Smooth muscle cell (in vitro differentiated cells): Measurements from ENCODE around the gene FJX1. TPM values are rescaled to one million over a fixed set of nuclear protein-coding genes. Genes with fewer than 3 reads are reported as not detected.

Experiments
- DNase-seq: peaks from one replicate; lab custom pipeline; 2025; ENCODE audit not compliant: unreplicated experiment; lab: John Stamatoyannopoulos, UW
- H2AFZ ChIP-seq: fragments of 200-600 bp; sonication (generic); 2 replicates; pipeline ENCODE4 v1.6.0; 2016; ENCODE audit warnings: antibody characterized with exemption, low read depth, mild to moderate bottlenecking
- H3F3A ChIP-seq: fragments of 200-600 bp; sonication (generic); 2 replicates; pipeline ENCODE4 v1.6.0; 2017; ENCODE audit warnings: antibody characterized with exemption, low read depth
- H3K27ac ChIP-seq: fragments of 200-600 bp; sonication (generic); 2 replicates; pipeline ENCODE4 v1.5.1; 2016; ENCODE audit warnings: low read depth, mild to moderate bottlenecking
- H3K27me3 ChIP-seq: fragments of 200-600 bp; sonication (generic); 2 replicates; pipeline ENCODE4 v1.6.1; 2016; ENCODE audit warnings: low read depth, mild to moderate bottlenecking
- H3K36me3 ChIP-seq: fragments of 200-600 bp; sonication (generic); 2 replicates; pipeline ENCODE4 v1.5.1; 2016; ENCODE audit warnings: low read depth
- H3K4me1 ChIP-seq: fragments of 200-600 bp; sonication (generic); 2 replicates; pipeline ENCODE4 v1.5.1; 2016; ENCODE audit warnings: low read depth
- H3K4me2 ChIP-seq: fragments of 200-600 bp; sonication (generic); 2 replicates; pipeline ENCODE4 v1.6.0; 2016; ENCODE audit warnings: mild to moderate bottlenecking
- H3K4me3 ChIP-seq: fragments of 200-600 bp; sonication (generic); 2 replicates; pipeline ENCODE4 v1.5.1; 2016; ENCODE audit warnings: mild to moderate bottlenecking
- H3K79me2 ChIP-seq: fragments of 200-600 bp; sonication (generic); 2 replicates; pipeline ENCODE4 v1.6.0; 2016; ENCODE audit warnings: low read depth, mild to moderate bottlenecking
- H3K9ac ChIP-seq: fragments of 200-600 bp; sonication (generic); 2 replicates; pipeline ENCODE4 v1.6.0; 2016; ENCODE audit warnings: low read depth
- H3K9me3 ChIP-seq: fragments of 200-600 bp; sonication (generic); replicated peaks from 2 replicates; pipeline ENCODE4 v1.5.1; 2016; ENCODE audit warnings: low read depth
- H4K20me1 ChIP-seq: fragments of 200-600 bp; sonication (generic); 2 replicates; pipeline ENCODE4 v1.6.0; 2016; ENCODE audit warnings: low read depth
- WGBS: methylation state at CpG from one replicate; pipeline ENCODE4 v1.1.7; 2016; ENCODE audit warnings: low lambda C conversion rate; 5-methylcytosine and 5-hydroxymethylcytosine counted together
- polyA plus RNA-seq: library from polyadenylated mRNA; unstranded; fragments of >200 nt; fragmentation: Nextera tagmentation; extraction: Ambion mirVana; gene quantifications from 2 replicates; pipeline ENCODE4 v1.2.1, GENCODE V29; 2016
- total RNA-seq: library from RNA; depleted of rRNA; stranded (reverse); fragments of >200 nt; gene quantifications from 2 replicates; pipeline ENCODE4 v1.2.3, GENCODE V29; 2014
- TF ChIP-seq, protein P1 (sequence below): fragments of 200-600 bp; sonication (generic); IDR thresholded peaks from 2 replicates; pipeline ENCODE4 v1.5.1; 2017; ENCODE audit warnings: borderline replicate concordance, mild to moderate bottlenecking, antibody characterized with exemption; ENCODE audit not compliant: insufficient read depth, poor library complexity, severe bottlenecking

FJX1 gene
- total and polyA plus RNA-seq, 2 experiments from 2014 or later = 28.3 to 44.5 TPM

DNA sequence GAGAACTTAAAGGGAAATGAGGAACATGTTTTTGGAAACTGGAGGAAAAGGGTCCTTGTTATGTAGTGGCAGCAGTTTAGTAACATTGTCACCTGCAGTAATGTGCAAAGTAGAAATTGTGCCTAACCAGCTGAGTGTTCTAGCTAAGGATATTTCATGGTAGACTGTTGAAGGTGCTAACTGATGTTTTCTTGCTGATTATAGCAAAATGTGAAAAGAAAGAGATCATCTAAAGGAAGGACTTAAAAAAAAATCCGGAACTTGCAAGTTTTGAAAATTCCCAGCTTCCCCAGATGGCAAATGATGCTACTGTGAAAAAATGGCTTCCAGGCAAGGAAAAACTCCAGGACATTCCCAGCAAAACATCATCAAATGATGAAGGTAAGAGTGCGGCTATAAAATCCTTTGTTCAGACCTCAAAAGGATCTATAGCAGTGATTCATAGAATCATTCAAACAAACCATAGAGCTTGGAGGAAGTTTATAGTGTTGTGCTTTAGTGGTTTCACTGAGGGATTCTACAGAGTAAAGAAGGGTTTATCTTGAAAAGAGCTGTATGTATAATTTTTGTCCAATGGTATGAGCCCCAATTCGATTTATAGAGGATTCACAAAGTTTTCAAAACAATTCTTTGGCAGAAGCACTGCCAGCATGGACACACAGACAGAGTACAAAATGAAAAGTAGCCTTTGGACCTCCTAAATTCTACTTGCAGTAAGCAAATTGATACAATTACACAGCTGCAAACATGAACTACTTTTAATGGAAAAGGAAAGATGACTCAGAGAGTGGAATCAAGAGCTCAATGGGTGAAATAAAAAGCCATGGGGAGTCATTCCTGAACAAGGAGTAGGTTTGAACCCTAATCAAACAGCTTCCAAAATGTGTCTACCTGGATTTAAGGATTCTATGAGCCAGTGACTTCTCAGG, 40.0 kb downstream of the FJX1 start:
- TF ChIP-seq, protein P1, sequence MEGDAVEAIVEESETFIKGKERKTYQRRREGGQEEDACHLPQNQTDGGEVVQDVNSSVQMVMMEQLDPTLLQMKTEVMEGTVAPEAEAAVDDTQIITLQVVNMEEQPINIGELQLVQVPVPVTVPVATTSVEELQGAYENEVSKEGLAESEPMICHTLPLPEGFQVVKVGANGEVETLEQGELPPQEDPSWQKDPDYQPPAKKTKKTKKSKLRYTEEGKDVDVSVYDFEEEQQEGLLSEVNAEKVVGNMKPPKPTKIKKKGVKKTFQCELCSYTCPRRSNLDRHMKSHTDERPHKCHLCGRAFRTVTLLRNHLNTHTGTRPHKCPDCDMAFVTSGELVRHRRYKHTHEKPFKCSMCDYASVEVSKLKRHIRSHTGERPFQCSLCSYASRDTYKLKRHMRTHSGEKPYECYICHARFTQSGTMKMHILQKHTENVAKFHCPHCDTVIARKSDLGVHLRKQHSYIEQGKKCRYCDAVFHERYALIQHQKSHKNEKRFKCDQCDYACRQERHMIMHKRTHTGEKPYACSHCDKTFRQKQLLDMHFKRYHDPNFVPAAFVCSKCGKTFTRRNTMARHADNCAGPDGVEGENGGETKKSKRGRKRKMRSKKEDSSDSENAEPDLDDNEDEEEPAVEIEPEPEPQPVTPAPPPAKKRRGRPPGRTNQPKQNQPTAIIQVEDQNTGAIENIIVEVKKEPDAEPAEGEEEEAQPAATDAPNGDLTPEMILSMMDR = no peak
- Histone ChIP-seq H3K9me3 (no peaks in the 10 kb centered on the region), H3K27me3 (no peaks in the 10 kb centered on the region), H3K36me3 (no peaks in the 10 kb centered on the region), H3K9ac (no peak overlapping the region), H3F3A (no peaks in the 10 kb centered on the region), H4K20me1 (no peaks in the 10 kb centered on the region), H3K4me3 (no peak overlapping the region), H3K27ac (peak overlapping the region; percentile 63), H3K79me2 (peaks cover 4% of the 10 kb centered on the region), H2AFZ (no peak overlapping the region), H3K4me1 (peaks cover 24% of the 10 kb centered on the region), H3K4me2 (peak overlapping the region; percentile 14)
- no peak for DNase-seq
- WGBS = 46% methylated on average over 3 of the region's 3 CpGs

DNA sequence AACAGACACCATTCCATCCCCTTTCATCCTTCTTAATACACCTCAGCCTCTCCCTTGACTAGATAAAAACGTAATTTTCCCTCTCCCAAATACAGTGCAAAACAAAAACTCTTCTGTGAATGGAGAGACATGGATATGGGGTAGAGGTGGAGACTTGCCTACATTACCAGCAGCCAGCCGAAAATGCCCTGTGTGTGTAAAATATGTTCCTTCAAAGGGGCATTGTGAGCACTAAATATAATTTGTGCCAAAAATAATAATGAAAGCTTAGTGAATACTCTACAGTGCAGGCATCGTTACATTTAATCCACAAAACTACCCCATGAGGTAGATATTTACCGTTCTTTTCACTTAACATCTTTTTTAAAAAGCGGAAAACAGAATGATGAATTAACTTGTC, 43.3 kb downstream of the FJX1 start:
- DNase-seq = no peak
- Histone ChIP-seq H3K27me3 (no peaks in the 10 kb centered on the region), H3K4me1 (peaks cover 21% of the 10 kb centered on the region), H3K36me3 (peaks cover 6% of the 10 kb centered on the region), H3K79me2 (peaks cover 36% of the 10 kb centered on the region), H4K20me1 (no peaks in the 10 kb centered on the region), H3K4me3 (peak overlapping the region; percentile 71), H3K27ac (peak overlapping the region; percentile 92), H2AFZ (peak overlapping the region; percentile 97), H3K9ac (no peak overlapping the region), H3K4me2 (peak overlapping the region; percentile 95), H3K9me3 (no peaks in the 10 kb centered on the region), H3F3A (peaks cover 9% of the 10 kb centered on the region)
- 81% methylated on average over 5 of the region's 5 CpGs for WGBS
- TF ChIP-seq, protein P1 = no peak

DNA sequence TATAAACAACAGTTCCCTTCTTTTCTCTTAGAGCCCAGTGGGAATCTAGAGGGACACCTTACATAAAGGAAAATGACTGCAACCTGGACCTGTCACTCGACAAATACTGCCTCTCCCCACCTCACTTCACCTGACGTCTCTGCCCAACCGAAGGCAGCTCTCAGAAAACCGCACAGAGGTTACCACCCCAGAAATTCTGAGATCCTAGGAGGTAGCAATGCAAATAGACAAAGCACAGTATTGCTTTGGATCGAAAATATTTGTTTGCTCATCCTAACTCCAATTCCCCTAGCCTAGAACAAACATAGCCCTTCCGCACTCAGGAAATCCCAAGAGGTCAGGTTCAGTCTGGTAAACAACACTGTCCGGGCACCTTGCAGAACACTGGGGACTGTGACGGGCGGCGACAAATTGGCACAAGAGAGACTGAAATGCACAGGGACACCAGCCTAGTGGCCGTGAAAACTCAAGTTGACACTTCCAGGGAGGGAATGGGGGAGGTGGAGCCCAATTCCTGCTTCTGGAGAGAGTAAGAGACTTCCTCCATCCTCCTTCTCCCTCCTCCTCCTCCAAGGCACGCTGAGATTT, 43.9 kb downstream of the FJX1 start:
- peak overlapping the region; percentile 95 for H3K4me2 ChIP-seq
- H3K27me3 ChIP-seq = no peaks in the 10 kb centered on the region
- peak overlapping the region; percentile 94 for H3K9ac ChIP-seq
- H3K36me3 ChIP-seq = peaks cover 9% of the 10 kb centered on the region
- H3K9me3 ChIP-seq = no peaks in the 10 kb centered on the region
- no peak for DNase-seq
- TF ChIP-seq, protein P1 = no peak
- peak overlapping the region; percentile 97 for H2AFZ ChIP-seq
- H3K79me2 ChIP-seq = peaks cover 42% of the 10 kb centered on the region
- no peaks in the 10 kb centered on the region for H4K20me1 ChIP-seq
- H3K4me1 ChIP-seq = peaks cover 21% of the 10 kb centered on the region
- peaks cover 9% of the 10 kb centered on the region for H3F3A ChIP-seq
- H3K4me3 ChIP-seq = peak overlapping the region; percentile 71
- peak overlapping the region; percentile 92 for H3K27ac ChIP-seq
- 17% methylated on average over 12 of the region's 12 CpGs for WGBS
